LNCaP clone FGC (cell line): Measurements from ENCODE around the gene RAB25.

Experiments used
- DNase-seq: peaks from one replicate; pipeline ENCODE4 v3.0.0-alpha.2; 2011; ENCODE audit warnings: low read depth
- H3K4me3 ChIP-seq: 2 replicates; pipeline ENCODE4 v1.5.1; 2011; ENCODE audit warnings: mild to moderate bottlenecking, low read depth, low read length, control low read depth
- TF ChIP-seq, protein P1 (sequence below): IDR thresholded peaks from 2 replicates; pipeline ENCODE4 v1.5.1; 2012; ENCODE audit warnings: mild to moderate bottlenecking; ENCODE audit not compliant: control insufficient read depth, insufficient read depth; ENCODE audit errors: extremely low read depth

RAB25 gene

DNA sequence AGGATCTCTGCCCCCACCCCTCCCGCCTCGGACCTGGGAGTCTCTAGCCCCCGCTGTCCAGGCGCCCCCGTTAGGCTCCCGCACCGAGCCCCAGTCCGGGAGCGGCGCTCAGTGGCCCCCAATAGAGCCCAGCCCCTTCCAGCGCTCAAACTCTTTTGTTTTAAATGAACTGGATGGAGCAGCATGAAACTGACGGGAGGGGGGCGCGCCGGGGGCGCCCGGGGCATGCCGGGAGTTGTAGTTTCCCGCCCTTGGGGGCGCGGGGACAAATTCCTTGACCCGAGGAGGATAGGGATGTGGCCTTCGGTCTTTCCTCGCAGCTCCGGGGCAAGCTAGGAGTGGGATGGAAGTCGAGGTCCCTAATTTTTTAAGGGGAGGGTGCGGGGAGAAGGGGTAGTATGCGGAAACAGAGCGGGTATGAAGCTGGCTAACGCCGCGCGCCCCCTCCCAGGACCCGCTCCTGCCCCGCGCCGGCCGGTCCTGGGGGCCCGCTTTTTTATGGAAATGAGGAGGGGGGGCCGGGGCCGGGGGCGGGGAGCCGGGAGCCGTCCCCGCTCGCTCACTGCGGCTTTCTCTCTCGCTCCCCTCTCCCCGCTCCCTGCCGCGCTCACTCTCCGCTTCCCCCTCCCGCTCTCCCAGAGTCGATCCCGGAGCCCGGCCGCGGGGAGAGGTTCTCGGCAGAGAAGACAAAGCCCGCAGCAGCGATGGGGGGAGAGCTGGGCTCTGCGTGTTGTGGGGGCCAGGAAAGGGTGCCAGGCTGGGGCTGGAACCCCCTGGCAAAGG lies 21.5 kb downstream of the RAB25 start, which contains the start of gene MEX3A:
Gene MEX3A, minus strand, starts transcription at position 157 of the 783 bp plus-strand sequence. CDS start 467 bp downstream, outside the sequence.
- H3K4me3 ChIP-seq: peak within 1 kb of the TSS; percentile 84
- no peak for DNase-seq
- TF ChIP-seq, protein P1, sequence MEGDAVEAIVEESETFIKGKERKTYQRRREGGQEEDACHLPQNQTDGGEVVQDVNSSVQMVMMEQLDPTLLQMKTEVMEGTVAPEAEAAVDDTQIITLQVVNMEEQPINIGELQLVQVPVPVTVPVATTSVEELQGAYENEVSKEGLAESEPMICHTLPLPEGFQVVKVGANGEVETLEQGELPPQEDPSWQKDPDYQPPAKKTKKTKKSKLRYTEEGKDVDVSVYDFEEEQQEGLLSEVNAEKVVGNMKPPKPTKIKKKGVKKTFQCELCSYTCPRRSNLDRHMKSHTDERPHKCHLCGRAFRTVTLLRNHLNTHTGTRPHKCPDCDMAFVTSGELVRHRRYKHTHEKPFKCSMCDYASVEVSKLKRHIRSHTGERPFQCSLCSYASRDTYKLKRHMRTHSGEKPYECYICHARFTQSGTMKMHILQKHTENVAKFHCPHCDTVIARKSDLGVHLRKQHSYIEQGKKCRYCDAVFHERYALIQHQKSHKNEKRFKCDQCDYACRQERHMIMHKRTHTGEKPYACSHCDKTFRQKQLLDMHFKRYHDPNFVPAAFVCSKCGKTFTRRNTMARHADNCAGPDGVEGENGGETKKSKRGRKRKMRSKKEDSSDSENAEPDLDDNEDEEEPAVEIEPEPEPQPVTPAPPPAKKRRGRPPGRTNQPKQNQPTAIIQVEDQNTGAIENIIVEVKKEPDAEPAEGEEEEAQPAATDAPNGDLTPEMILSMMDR: no peak

DNA sequence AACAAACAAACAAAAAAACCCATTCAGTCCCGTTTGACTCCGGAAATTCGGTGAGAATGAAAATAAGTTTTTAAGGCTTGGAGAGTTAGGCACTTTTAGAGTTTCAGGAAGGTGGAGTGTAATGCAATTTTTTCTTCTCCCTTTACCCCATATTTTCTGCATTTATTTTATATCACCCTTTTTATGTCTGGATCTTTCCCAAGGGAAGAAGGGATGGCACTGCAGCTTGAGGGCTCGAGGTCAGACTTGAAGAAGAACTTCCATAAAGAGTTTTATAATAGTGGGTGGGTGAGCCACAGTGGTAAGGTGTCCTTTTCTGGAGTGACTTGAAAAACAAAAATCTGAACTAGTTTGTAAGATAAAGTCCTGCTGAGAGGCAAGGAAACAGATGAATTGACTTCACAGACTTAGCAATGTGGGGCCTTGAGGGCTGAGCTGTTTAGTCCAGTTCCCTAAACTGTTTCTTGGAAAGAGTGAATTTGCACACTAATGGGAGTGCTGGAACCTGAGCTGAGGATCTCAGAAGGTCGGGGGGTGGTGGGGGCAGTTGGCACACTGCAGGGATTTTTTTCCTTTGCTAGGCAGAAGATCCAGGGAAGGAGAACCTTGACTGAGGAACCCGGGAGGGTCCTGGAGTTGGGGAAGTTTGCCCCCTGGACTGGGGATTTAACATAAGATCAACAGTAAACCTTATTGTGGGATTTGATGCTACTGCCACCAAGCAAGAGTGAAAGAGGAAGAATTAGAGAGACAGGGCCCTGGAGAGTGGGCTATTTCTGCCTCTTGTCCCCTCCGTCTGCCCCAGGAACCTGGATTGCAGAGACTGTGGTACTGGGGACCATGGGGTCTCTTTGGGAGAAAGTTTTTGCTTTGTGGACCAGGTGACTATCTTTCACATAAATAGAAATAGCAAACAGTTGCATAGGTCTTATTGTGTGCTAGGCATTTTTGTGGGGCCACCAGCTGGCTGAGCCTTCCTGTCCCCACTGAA lies 23.1 kb downstream of the RAB25 start:
- no peak overlapping the region for H3K4me3 ChIP-seq
- DNase-seq: no peak
- TF ChIP-seq, protein P1: no peak

DNA sequence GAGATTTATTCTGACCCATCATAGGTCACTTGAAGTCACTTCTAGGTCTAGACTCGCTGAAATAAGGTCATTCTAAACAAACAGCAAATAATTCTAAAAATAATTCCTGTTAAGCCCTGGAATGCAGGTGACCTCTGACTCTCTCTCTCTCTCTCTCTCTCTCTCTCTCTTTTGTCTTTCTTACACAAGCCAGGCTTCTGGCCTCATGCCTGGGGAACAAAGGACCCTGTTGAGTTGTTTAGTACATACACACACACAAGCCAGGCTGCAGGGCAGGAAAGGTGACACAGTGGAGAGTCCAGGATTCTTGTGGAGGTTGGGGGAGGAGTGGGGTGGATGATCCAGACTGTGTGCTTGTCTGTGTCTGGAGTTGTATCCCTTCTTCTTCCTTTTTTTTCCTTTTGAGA lies 25.3 kb downstream of the RAB25 start:
- TF ChIP-seq, protein P1: no peak
- H3K4me3 ChIP-seq: no peak overlapping the region
- peak; percentile 22 for DNase-seq

DNA sequence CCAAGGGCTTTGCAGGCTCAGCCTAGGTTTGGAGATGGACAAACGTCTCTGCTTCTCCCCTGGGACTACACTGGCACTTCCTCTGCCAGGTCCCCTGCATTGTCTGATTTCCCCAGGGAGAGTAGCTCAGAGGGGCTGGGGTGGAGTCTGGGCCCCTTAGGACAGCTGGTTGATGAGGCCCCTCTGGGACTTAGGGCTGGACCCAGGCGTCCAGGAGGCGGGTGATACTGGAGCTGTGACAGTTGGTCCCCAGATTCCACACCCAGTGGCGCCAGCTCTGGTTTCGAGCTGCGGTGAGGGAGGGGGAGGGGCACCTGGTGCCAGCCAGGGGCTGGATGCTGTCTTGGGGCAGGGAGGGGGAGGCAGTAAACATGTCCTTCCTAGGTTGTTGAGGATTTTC lies 28.7 kb downstream of the RAB25 start:
- DNase-seq: no peak
- H3K4me3 ChIP-seq: no peak overlapping the region
- TF ChIP-seq, protein P1: no peak

DNA sequence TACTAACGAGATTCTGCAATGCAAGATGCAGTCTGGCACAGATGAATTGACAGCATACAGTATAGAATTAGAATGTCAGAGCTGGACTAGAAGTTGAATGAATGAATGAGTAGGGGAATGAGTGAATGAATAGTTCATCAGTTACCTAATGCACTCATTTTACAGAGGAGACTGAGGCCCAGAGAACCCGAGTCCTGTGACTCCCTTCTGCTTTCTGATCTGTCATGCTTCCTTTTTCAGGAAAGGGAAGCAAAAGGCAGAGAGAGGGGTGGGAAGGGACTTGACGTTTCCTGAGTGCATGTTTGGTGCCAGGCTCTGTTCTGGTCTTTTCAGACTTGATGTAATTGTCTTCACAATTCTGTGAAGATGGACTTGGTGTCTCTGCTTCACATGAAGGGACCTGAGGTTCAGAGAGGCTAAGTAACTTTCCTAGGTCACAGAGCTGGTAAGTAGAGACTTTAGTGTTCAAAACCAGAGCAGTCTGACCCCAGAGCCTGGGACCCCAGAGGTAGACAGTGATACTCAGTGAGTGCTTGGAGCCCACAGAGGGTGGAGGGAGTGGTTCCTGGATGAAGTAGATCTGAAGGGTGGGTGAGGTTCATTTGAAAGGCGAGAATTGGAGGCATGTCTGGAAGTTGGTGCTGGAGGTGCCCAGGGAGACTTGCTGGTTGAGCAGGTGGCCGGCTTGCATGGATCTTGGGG lies 29.3 kb downstream of the RAB25 start:
- no peak overlapping the region for H3K4me3 ChIP-seq
- DNase-seq: no peak
- TF ChIP-seq, protein P1: no peak

DNA sequence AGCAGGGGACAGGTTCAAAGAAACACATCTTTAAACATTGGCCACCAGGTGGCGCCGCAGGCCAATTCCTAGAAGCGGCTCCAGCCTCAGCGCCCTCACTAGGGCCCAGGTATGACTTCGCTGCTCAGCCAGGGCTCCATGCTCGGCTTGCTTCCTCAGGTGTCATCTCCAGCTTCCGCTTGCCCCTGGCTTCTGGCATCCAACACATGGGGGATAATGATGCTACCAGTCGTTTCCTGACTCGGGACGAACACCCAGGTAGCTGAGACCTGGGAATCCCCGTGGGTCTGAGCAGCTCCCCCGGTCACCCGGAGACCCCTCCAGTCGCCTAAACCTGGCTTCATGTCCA lies 29.9 kb downstream of the RAB25 start:
- DNase-seq: peak; percentile 55
- H3K4me3 ChIP-seq: no peak overlapping the region
- TF ChIP-seq, protein P1: peak; percentile 71
